GM12873 (cell line): ENCODE results near the gene USP7.

Source experiments
- TF ChIP-seq, protein P1 (sequence below): IDR thresholded peaks from 2 replicates; pipeline ENCODE4 v1.5.1; 2012; ENCODE audit warnings: low read depth, mild to moderate bottlenecking, moderate library complexity, low read length, control low read depth; ENCODE audit not compliant: insufficient read depth; ENCODE audit errors: missing control alignments

USP7 gene

DNA sequence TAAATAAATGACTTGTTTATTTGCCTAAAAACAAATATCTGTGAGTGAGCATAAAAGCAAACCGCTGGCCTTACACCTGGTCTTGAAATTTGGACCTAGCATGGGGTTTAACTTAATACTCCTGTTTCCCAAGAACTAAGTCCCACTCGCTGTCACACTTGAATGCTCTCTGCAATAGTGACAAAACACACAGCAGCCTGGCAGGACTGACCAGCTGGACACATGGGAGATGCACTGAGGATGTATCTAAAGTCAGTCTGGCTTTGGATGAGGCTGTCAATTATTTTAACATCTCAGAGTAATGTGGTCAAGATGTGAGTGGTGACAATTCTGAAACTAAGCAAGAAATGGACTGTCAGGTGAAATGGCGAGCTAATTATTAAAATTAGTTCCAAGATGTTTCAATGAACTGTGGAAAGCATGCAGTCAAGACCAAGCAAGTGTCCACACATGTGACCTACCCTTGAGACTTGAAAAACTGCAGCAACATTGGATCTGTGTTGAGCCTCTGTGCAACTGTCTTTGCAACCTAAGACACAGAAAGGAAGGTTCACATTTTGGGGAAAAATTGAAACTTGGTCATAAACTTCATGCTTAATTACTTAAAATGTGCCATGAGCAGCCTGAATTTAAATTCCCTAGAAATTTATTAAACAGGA is 64.9 kb downstream of the USP7 start:
- TF ChIP-seq, protein P1, sequence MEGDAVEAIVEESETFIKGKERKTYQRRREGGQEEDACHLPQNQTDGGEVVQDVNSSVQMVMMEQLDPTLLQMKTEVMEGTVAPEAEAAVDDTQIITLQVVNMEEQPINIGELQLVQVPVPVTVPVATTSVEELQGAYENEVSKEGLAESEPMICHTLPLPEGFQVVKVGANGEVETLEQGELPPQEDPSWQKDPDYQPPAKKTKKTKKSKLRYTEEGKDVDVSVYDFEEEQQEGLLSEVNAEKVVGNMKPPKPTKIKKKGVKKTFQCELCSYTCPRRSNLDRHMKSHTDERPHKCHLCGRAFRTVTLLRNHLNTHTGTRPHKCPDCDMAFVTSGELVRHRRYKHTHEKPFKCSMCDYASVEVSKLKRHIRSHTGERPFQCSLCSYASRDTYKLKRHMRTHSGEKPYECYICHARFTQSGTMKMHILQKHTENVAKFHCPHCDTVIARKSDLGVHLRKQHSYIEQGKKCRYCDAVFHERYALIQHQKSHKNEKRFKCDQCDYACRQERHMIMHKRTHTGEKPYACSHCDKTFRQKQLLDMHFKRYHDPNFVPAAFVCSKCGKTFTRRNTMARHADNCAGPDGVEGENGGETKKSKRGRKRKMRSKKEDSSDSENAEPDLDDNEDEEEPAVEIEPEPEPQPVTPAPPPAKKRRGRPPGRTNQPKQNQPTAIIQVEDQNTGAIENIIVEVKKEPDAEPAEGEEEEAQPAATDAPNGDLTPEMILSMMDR, result no peak

DNA sequence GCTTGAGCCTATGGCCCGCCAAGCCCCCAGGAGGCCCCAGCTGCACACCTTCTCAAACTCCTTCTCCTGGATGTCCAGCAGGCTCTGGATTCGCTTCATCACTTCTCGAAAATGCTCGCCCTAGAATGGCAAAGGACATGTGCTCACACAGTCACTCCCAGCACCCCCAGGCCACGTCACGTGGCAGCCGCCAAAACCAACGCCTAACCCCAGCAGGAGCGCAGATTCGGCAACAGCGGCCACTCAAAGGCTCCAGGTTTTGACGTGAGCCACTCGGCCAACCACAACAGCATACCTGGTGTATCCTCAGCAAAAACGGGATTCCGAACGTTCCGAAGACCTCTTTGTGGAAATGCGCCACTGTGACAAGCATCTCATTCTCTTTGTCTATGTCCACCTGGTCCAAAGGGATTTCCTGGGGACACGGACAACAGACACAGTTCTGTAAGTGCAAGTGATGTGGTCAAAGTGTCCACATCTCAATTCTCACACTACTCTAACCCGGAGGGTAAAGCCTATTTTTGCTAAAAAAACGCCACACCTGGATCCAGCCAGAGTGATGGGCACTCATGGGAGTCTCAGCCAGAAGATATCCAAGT is 68.9 kb downstream of the USP7 start:
- TF ChIP-seq, protein P1, result no peak

DNA sequence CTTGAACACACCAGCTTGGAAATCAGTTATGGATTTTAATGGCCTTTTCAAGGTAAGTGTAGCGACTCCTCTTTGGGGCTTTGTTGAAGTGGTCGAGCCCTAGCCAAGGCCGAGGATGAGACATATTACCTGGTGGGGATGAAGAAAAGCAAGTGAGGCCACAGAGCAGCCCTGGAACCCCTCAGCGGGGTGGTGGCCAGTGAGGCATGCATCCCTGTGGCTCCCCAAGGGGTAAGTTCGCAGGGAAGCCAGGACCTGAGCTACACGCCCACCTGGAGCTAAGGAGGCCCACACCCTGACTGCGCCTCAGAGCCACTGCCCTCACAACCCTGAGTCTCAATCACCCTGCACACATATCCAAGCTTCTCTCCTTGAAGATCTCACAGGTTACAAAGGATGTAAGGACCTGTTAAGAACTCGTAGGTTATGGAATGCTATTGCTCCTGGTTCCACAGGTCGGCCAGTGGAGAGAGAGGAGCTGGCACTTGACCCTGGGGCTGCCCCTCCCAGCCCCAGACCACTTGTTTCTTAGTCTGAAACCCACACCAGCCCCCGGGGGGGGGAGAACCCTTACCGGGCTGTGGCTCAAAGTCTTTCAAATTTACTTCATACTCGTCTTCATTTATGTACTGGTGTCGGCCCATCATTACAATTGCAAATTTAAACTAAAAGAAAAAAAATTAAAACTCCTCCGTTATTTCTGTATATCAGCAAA is 69.6 kb downstream of the USP7 start:
- TF ChIP-seq, protein P1, result no peak

DNA sequence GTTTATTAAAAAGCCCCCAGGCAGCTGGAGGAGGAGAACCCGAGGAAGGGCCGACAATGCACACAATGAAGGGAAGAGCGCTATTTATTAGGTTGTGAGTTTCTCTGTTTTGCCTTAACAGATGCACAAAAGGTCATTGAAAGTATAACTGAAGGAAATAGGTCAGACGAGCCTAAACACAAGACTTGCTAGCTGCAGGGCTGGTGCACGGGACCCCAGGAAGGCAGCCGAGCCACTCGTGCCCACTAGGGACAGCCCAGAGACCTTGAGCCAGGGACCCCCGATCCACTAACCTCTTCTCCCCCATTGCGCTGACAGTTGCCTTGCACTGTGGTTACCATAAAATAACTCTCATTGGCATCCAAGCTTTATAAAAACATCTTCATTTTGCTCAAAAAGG is 70.3 kb downstream of the USP7 start:
- TF ChIP-seq, protein P1, result peak; percentile 8

DNA sequence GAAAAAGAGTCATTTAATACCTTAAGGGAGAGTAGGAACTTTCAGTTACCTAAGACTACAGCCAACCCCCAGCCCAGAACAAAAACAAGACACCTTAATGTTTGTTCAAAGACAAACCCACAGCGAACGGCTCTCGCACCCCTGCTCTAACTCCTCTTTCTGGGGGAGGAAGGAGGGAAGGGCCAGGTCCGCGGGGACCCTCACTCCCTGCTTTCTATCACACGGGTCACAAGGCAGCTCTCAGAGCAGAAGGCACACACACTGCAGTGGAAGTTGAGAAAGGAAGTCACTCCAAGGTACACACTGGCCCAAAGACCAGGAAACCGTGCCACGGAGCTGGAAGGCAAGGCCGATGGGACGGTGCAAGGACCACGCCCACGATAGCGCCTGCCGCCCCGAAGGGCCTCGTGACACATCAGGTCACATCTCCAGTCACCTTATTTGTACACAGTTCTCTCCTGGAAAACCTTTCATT is 71.6 kb downstream of the USP7 start:
- TF ChIP-seq, protein P1, result no peak

DNA sequence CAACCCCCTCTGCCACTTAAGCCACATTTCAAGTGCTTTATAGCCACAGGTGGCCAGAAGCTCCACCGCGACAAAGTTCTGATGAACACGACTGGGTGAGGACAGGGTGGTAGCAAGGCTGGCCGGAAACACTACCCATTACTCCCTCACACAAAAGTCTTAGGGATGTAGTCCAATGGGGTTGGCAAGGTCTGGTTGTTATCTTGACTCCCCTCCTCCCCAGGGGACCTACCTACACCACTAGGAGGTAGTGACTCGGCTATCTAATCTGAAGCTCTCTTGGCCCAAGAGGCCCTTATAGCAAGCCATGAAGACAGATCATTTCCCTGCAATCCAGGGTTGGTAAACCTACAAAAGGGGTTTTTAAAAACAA is 73.2 kb downstream of the USP7 start:
- TF ChIP-seq, protein P1, result no peak

DNA sequence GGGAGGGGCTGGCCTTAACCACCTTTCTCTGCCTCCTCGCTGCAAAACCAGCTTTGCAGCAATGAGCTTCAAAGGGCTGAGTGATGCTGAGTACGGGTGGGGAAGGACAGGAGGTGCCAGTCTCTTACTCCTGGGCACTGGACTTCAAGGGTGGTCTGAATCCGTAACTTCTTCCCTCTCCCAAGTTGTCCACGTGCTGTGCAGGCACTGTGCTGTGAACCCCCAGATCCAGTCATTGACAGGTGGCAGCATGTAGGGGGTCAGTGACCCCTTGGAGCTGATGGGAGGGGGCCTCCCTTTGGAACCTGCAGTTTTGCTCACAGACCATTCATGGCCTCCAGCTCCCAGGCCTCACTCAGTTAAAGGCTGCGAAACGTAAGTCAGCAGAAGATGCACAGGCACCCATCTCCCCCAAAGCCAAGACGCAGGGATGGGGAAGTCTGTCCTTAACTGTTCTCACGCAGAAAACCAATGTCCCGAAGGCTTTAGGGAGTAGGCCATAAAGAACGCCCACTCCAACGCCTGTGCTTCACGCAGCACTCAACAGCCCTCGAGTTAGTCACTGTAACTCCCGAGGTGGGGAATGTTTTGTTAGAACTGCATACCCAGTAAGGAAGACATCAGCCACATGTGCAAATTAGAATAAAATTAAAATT is 73.7 kb downstream of the USP7 start:
- TF ChIP-seq, protein P1, result no peak
